Hepatocyte (in vitro differentiated cells): Measurements from ENCODE around the gene LARP4B. TPM values are rescaled to one million over a fixed set of nuclear protein-coding genes. Genes with fewer than 3 reads are reported as not detected.

Experiments used
- DNase-seq: peaks from one replicate; pipeline ENCODE4 v3.0.0-alpha.2; 2016; ENCODE audit warnings: low spot score
- H2AFZ ChIP-seq: fragments of 200-600 bp; sonication (generic); 2 replicates; pipeline ENCODE4 v1.6.0; 2016; ENCODE audit warnings: antibody characterized with exemption, mild to moderate bottlenecking
- H3K27ac ChIP-seq: fragments of 200-600 bp; sonication (generic); 2 replicates; pipeline ENCODE4 v1.5.1; 2016; ENCODE audit warnings: mild to moderate bottlenecking
- H3K27me3 ChIP-seq: fragments of 200-600 bp; sonication (generic); 2 replicates; pipeline ENCODE4 v1.6.1; 2016
- H3K36me3 ChIP-seq: fragments of 200-600 bp; sonication (generic); replicated peaks from 2 replicates; pipeline ENCODE4 v1.5.1; 2016; ENCODE audit warnings: low read depth; ENCODE audit not compliant: insufficient read depth
- H3K4me1 ChIP-seq: fragments of 200-600 bp; sonication (generic); 2 replicates; pipeline ENCODE4 v1.5.1; 2016; ENCODE audit warnings: mild to moderate bottlenecking, moderate library complexity; ENCODE audit not compliant: insufficient read depth
- H3K4me2 ChIP-seq: fragments of 200-600 bp; sonication (generic); 2 replicates; pipeline ENCODE4 v1.6.0; 2016
- H3K4me3 ChIP-seq: fragments of 200-600 bp; sonication (generic); 2 replicates; pipeline ENCODE4 v1.5.1; 2016; ENCODE audit warnings: mild to moderate bottlenecking
- H3K79me2 ChIP-seq: fragments of 200-600 bp; sonication (generic); 2 replicates; pipeline ENCODE4 v1.6.0; 2017; ENCODE audit warnings: mild to moderate bottlenecking
- H3K9me2 ChIP-seq: fragments of 200-600 bp; sonication (generic); replicated peaks from 2 replicates; pipeline ENCODE4 v1.6.0; 2017; ENCODE audit warnings: mild to moderate bottlenecking; ENCODE audit not compliant: insufficient read depth
- H3K9me3 ChIP-seq: fragments of 200-600 bp; sonication (generic); 2 replicates; pipeline ENCODE4 v1.5.1; 2016; ENCODE audit warnings: low read depth, mild to moderate bottlenecking
- H4K20me1 ChIP-seq: fragments of 200-600 bp; sonication (generic); 2 replicates; pipeline ENCODE4 v1.6.0; 2016; ENCODE audit warnings: mild to moderate bottlenecking; ENCODE audit not compliant: insufficient read depth, poor library complexity, severe bottlenecking
- CTCF ChIP-seq: fragments of 200-600 bp; sonication (generic); IDR thresholded peaks from 2 replicates; pipeline ENCODE4 v1.5.1; 2016; ENCODE audit warnings: antibody characterized with exemption, mild to moderate bottlenecking; ENCODE audit not compliant: poor library complexity
- EZH2 ChIP-seq: fragments of 200-600 bp; sonication (generic); IDR thresholded peaks from 2 replicates; pipeline ENCODE4 v1.6.1; 2016; ENCODE audit warnings: antibody characterized with exemption, mild to moderate bottlenecking, borderline replicate concordance
- EZH2phosphoT487 ChIP-seq: fragments of 200-600 bp; sonication (generic); IDR thresholded peaks from one replicate; pipeline ENCODE4 v1.6.1; 2018; ENCODE audit warnings: antibody characterized with exemption, mild to moderate bottlenecking, low read depth, moderate library complexity; ENCODE audit not compliant: unreplicated experiment, severe bottlenecking
- WGBS: methylation state at CpG from one replicate; pipeline ENCODE4 v1.1.6; 2016; ENCODE audit warnings: low lambda C conversion rate; ENCODE audit errors: missing lambda C conversion rate; 5-methylcytosine and 5-hydroxymethylcytosine counted together
- polyA plus RNA-seq: library from polyadenylated mRNA; unstranded; fragments of >200 nt; fragmentation: Nextera tagmentation; extraction: Ambion mirVana; gene quantifications from 2 replicates; pipeline ENCODE4 v1.2.1, GENCODE V29; 2016
- total RNA-seq: library from RNA; depleted of rRNA; stranded (reverse); fragments of >200 nt; gene quantifications from 2 replicates; pipeline ENCODE4 v1.2.3, GENCODE V29; 2014

The LARP4B gene
- total and polyA plus RNA-seq, 2 experiments from 2014 or later: 28.4 to 43.4 TPM

DNA sequence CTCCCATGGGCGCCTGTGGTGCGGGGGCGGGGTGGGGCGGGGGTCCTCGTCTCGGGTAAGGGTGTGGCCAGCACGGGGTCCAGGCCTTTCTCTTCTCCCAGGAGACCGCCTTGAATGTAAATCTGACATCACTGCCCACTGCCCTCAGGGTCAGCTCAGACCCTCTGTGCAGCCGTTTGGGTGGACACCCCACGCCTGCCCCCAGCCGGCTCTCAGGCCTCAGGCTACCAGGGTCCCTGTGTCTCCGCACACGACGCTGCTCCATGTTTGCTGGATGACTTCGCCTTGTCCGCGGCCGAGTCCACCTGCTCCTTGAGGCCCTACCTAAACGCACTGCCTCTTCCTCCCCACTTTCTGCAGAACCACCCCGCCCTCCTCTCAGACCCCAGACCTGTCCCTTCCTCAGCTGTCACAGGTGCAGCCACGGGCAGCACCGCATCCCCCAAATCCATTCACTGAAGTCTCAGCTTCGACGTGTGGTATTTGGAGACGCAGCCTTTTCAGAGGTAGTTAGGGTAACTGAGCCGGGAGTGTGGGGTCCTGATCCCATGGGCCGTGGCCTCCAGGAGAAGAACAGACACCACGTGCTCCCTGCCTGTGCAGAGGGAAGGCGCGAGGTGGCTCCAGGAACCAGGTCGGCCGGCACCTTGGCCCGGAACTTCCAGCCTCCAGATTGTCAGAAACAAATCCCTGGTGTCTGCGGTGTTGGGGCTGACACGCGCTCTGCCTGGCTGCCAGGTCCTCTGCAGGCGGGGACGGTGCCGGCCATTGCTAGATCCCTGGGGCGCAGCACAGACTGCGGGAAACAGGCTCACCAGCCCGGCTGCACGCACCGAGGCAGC lies 144.7 kb downstream of the LARP4B start:
- H3K9me2 ChIP-seq: no peaks in the 10 kb centered on the region
- WGBS: 95% methylated on average over 32 of the region's 44 CpGs
- no peak overlapping the region for H2AFZ ChIP-seq
- peaks cover 4% of the 10 kb centered on the region for H3K4me1 ChIP-seq
- H4K20me1 ChIP-seq: no peaks in the 10 kb centered on the region
- DNase-seq: no peak
- H3K27me3 ChIP-seq: no peaks in the 10 kb centered on the region
- no peaks in the 10 kb centered on the region for H3K9me3 ChIP-seq
- H3K4me3 ChIP-seq: no peak overlapping the region
- no peaks in the 10 kb centered on the region for H3K79me2 ChIP-seq
- H3K36me3 ChIP-seq: no peaks in the 10 kb centered on the region
- H3K27ac ChIP-seq: no peak overlapping the region
- H3K4me2 ChIP-seq: no peak overlapping the region
- TF ChIP-seq EZH2: no peak
- TF ChIP-seq CTCF: no peak
- no peak for TF ChIP-seq EZH2phosphoT487

- no peaks in the 10 kb centered on the region for H3K9me2 ChIP-seq
- H3K9me3 ChIP-seq: no peaks in the 10 kb centered on the region
- H3K4me1 ChIP-seq: peaks cover 4% of the 10 kb centered on the region
- no peak overlapping the region for H3K27ac ChIP-seq
- no peaks in the 10 kb centered on the region for H3K79me2 ChIP-seq
- H3K36me3 ChIP-seq: no peaks in the 10 kb centered on the region
- H3K4me3 ChIP-seq: no peak overlapping the region
- TF ChIP-seq CTCF: no peak
- TF ChIP-seq EZH2phosphoT487: no peak
- TF ChIP-seq EZH2: no peak
- no peak overlapping the region for H3K4me2 ChIP-seq
- H2AFZ ChIP-seq: no peak overlapping the region
- no peaks in the 10 kb centered on the region for H3K27me3 ChIP-seq
- H4K20me1 ChIP-seq: no peaks in the 10 kb centered on the region
- 89% methylated on average over 15 of the region's 15 CpGs for WGBS
- DNase-seq: no peak
Measured at GRCh38 chr10:785861-786214, 145.7 kb downstream of the LARP4B start.

- no peak for DNase-seq
- no peak overlapping the region for H3K4me3 ChIP-seq
- peak overlapping the region; percentile 81 for H3K4me2 ChIP-seq
- H3K36me3 ChIP-seq: no peaks in the 10 kb centered on the region
- no peaks in the 10 kb centered on the region for H3K9me2 ChIP-seq
- H3K27ac ChIP-seq: no peak overlapping the region
- H3K79me2 ChIP-seq: no peaks in the 10 kb centered on the region
- H2AFZ ChIP-seq: peak overlapping the region; percentile 34
- 66% methylated on average over 23 of the region's 32 CpGs for WGBS
- no peaks in the 10 kb centered on the region for H4K20me1 ChIP-seq
- no peaks in the 10 kb centered on the region for H3K9me3 ChIP-seq
- H3K4me1 ChIP-seq: peaks cover 4% of the 10 kb centered on the region
- no peak for TF ChIP-seq CTCF
- TF ChIP-seq EZH2: no peak
- no peak for TF ChIP-seq EZH2phosphoT487
- H3K27me3 ChIP-seq: no peaks in the 10 kb centered on the region
Measured at GRCh38 chr10:785089-785860, 146.2 kb downstream of the LARP4B start.
